ENCODE results near the gene CT47C1. TPM values are rescaled to one million over a fixed set of nuclear protein-coding genes. Genes with fewer than 3 reads are reported as not detected.

The CT47C1 gene
- total RNA-seq, 1 donor from 2014 or later = not detected

DNA sequence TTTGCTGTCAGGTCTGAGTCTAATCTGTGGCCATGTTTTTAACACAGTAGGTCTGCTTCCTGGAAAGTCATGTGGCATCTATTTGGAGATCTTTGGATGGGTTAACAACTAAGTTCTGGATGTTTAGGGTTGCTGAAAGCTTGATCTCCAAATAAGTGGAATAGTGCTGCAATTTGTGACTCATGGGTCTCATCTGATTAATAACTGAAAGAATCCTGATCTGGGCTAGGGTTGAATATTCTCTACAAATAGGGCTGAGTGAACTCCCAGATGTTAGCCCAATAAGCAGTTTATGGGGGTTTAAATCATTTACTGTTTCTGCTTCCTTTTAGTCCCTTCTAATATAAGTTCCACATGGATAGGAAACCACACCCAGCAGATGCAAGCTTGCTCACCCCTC is 23.1 kb downstream of the CT47C1 start:
- Histone ChIP-seq H3K4me1 (ENCODE audit: control insufficient read depth in 3 of 3, insufficient read depth in 3 of 3, low read length in 3 of 3) (no peaks in the 10 kb centered on the region), H3K27ac (ENCODE audit: low read depth, low read length) (no peak overlapping the region), H3K36me3 (ENCODE audit: control insufficient read depth in 3 of 3, insufficient read depth in 3 of 3, low read length in 3 of 3) (no peaks in the 10 kb centered on the region), H3K9ac (ENCODE audit: low read depth in 1 of 3, low read length in 3 of 3) (no peak overlapping the region), H3K4me3 (ENCODE audit: low read length in 3 of 3) (no peak overlapping the region), H3K27me3 (ENCODE audit: control insufficient read depth in 3 of 3, insufficient read depth in 3 of 3, low read length in 3 of 3) (peaks cover 0 to 3% (median 0%) of the 10 kb centered on the region in 3 donors), H3K9me3 (ENCODE audit: control insufficient read depth in 3 of 3, low read length in 3 of 3) (no peaks in the 10 kb centered on the region)

GRCh38 chrX:119101168-119101567 is 28.4 kb downstream of the CT47C1 start:
- Histone ChIP-seq H3K9me3 (ENCODE audit: control insufficient read depth in 3 of 3, low read length in 3 of 3) (no peaks in the 10 kb centered on the region), H3K27me3 (ENCODE audit: control insufficient read depth in 3 of 3, insufficient read depth in 3 of 3, low read length in 3 of 3) (peaks cover 0 to 3% (median 0%) of the 10 kb centered on the region in 3 donors), H3K27ac (ENCODE audit: low read depth, low read length) (no peak overlapping the region), H3K9ac (ENCODE audit: low read depth in 1 of 3, low read length in 3 of 3) (no peak overlapping the region), H3K4me1 (ENCODE audit: control insufficient read depth in 3 of 3, insufficient read depth in 3 of 3, low read length in 3 of 3) (no peaks in the 10 kb centered on the region), H3K36me3 (ENCODE audit: control insufficient read depth in 3 of 3, insufficient read depth in 3 of 3, low read length in 3 of 3) (no peaks in the 10 kb centered on the region), H3K4me3 (ENCODE audit: low read length in 3 of 3) (no peak overlapping the region)

DNA sequence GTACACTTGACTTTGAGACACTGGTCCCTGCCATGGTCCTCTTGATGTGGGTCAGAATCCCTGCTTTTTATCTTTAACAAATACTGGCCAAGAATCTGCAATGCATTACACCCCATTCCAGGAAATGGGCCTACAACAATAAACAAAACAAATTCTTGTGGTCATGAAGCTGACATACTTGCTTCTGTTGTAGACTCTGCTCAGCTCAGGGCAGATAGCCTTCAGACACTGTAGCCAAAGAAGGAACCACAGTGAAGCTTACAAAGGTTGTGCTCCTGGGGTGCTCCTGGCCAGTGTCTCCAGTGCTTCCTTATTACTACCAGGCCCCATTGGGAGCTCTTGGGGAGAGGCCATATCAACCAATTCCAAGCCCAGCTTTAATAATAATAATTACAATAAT is 33.0 kb downstream of the CT47C1 start:
- Histone ChIP-seq H3K4me3 (ENCODE audit: low read length in 3 of 3) (no peak overlapping the region), H3K36me3 (ENCODE audit: control insufficient read depth in 3 of 3, insufficient read depth in 3 of 3, low read length in 3 of 3) (no peaks in the 10 kb centered on the region), H3K4me1 (ENCODE audit: control insufficient read depth in 3 of 3, insufficient read depth in 3 of 3, low read length in 3 of 3) (no peaks in the 10 kb centered on the region), H3K9me3 (ENCODE audit: control insufficient read depth in 3 of 3, low read length in 3 of 3) (no peaks in the 10 kb centered on the region), H3K27ac (ENCODE audit: low read depth, low read length) (no peak overlapping the region), H3K27me3 (ENCODE audit: control insufficient read depth in 3 of 3, insufficient read depth in 3 of 3, low read length in 3 of 3) (peaks cover 0 to 6% (median 0%) of the 10 kb centered on the region in 3 donors), H3K9ac (ENCODE audit: low read depth in 1 of 3, low read length in 3 of 3) (no peak overlapping the region)

DNA sequence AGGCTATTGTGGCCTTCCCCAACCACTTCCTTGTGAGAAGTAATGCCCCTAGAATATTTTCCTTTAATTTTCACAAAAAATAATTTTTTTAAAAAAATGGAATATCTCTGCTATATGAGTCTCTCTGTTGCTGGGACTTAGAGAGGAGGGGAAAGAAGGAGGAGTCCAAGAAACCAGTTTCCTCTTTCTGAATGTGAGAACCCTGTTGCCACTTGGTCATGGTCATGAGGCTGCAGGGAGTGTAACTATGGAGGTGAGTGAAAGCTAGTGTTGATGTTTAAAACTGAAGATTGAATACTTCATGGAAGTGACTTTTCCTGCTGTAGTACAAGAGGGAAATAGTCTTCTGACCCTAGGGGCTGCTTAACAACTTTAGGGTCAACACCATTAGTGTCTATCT is 34.4 kb downstream of the CT47C1 start:
- no peak overlapping the region for H3K9ac ChIP-seq (ENCODE audit: low read depth in 1 of 3, low read length in 3 of 3)
- peaks cover 0 to 6% (median 0%) of the 10 kb centered on the region in 3 donors for H3K27me3 ChIP-seq (ENCODE audit: control insufficient read depth in 3 of 3, insufficient read depth in 3 of 3, low read length in 3 of 3)

DNA sequence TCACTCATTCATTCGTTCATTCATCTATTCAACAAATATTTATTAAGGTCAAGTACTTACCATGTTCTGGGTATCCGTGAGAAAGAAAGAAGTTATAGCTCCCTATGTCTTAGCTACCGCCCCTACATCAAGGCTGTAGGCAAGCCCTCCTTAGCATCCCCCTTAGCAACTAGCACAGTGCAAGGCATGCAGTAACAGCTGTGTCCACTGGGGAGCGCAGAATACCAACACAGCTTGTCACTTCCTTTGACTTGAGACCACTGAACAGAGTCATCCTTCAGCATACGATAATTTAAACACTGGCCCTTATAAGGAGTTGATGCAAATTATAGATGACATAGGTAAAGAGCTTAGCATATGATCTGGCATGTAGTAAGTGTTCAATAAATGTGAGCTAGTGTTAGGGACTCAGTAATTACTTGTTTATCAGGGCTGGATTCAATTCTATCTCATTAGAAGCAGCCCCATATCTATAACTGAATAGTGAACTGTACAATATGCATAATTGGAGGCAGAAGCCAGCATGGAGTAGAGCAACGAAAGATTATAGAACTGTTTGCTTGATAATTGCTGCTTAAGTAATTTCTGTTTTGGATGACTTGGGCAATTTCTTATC is 46.1 kb downstream of the CT47C1 start:
- Histone ChIP-seq H3K4me3 (ENCODE audit: low read length in 3 of 3) (no peak overlapping the region), H3K27me3 (ENCODE audit: control insufficient read depth in 3 of 3, insufficient read depth in 3 of 3, low read length in 3 of 3) (peaks cover 0 to 4% (median 0%) of the 10 kb centered on the region in 3 donors), H3K9me3 (ENCODE audit: control insufficient read depth in 3 of 3, low read length in 3 of 3) (no peaks in the 10 kb centered on the region), H3K9ac (ENCODE audit: low read depth in 1 of 3, low read length in 3 of 3) (no peak overlapping the region), H3K4me1 (ENCODE audit: control insufficient read depth in 3 of 3, insufficient read depth in 3 of 3, low read length in 3 of 3) (no peaks in the 10 kb centered on the region), H3K27ac (ENCODE audit: low read depth, low read length) (no peak overlapping the region), H3K36me3 (ENCODE audit: control insufficient read depth in 3 of 3, insufficient read depth in 3 of 3, low read length in 3 of 3) (no peaks in the 10 kb centered on the region)

More for the DNA sequence above, 34.4 kb downstream of the CT47C1 start:
- H3K4me1 ChIP-seq (ENCODE audit: control insufficient read depth in 3 of 3, insufficient read depth in 3 of 3, low read length in 3 of 3) = no peaks in the 10 kb centered on the region
- no peaks in the 10 kb centered on the region for H3K9me3 ChIP-seq (ENCODE audit: control insufficient read depth in 3 of 3, low read length in 3 of 3)
- H3K27ac ChIP-seq (ENCODE audit: low read depth, low read length) = no peak overlapping the region
- no peaks in the 10 kb centered on the region for H3K36me3 ChIP-seq (ENCODE audit: control insufficient read depth in 3 of 3, insufficient read depth in 3 of 3, low read length in 3 of 3)
- no peak overlapping the region for H3K4me3 ChIP-seq (ENCODE audit: low read length in 3 of 3)

DNA sequence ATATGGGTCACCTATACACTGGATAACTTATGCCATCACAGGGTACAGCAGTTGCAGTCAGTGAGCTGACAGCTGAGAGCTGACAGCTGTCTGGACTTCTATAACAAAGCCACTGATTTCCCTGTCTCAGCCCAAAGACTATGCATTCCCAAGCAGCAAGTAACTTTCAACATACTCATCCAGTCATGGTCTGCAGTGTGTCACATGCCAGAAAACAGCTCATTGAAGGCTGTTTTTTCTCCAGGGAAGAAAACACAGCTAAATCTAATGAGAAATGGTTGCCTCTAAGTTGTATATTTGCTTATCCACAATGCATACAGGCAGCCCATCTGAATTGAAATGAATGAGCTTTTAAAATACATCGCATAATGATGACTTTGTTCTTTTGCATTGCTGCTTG is 48.5 kb downstream of the CT47C1 start:
- no peaks in the 10 kb centered on the region for H3K9me3 ChIP-seq (ENCODE audit: control insufficient read depth in 3 of 3, low read length in 3 of 3)
- no peak overlapping the region for H3K4me3 ChIP-seq (ENCODE audit: low read length in 3 of 3)
- no peaks in the 10 kb centered on the region for H3K36me3 ChIP-seq (ENCODE audit: control insufficient read depth in 3 of 3, insufficient read depth in 3 of 3, low read length in 3 of 3)
- H3K27me3 ChIP-seq (ENCODE audit: control insufficient read depth in 3 of 3, insufficient read depth in 3 of 3, low read length in 3 of 3) = peaks cover 0 to 4% (median 0%) of the 10 kb centered on the region in 3 donors
- H3K27ac ChIP-seq (ENCODE audit: low read depth, low read length) = no peak overlapping the region
- no peak overlapping the region for H3K9ac ChIP-seq (ENCODE audit: low read depth in 1 of 3, low read length in 3 of 3)
- H3K4me1 ChIP-seq (ENCODE audit: control insufficient read depth in 3 of 3, insufficient read depth in 3 of 3, low read length in 3 of 3) = no peaks in the 10 kb centered on the region

Other genes starting within 250 kb of the CT47C1 start
- 1.0 TPM for gene ZCCHC12, start 249.2 kb upstream of the CT47C1 start, total RNA-seq
- gene LONRF3, start 98.4 kb upstream of the CT47C1 start, total RNA-seq = 3.7 TPM
- not detected for gene KIAA1210, start 54.8 kb downstream of the CT47C1 start, total RNA-seq
- 89.8 TPM for gene PGRMC1, start 163.3 kb downstream of the CT47C1 start, total RNA-seq

Measured in skeletal muscle tissue (tissue), 4 donors.